Coronary artery (tissue), 2 donors: ENCODE data around the gene ULK1.

Experiments
- DNase-seq: peaks from one replicate; pipeline ENCODE4 v3.0.0-alpha.2; 2017; ENCODE audit warnings: low spot score
- H3K27ac ChIP-seq, 2 donors: fragments of 200-600 bp; sonication (generic); one replicate each; pipeline ENCODE4 v1.5.1; 2016 to 2019
- H3K4me3 ChIP-seq: fragments of 200-600 bp; sonication (generic); 2 replicates; pipeline ENCODE4 v1.5.1; 2016; ENCODE audit warnings: mild to moderate bottlenecking, moderate library complexity
- CTCF ChIP-seq: fragments of 200-600 bp; sonication (generic); IDR thresholded peaks from one replicate; pipeline ENCODE4 v1.5.1; 2019; ENCODE audit warnings: antibody characterized with exemption

The ULK1 gene

GRCh38 chr12:131862600-131862993 lies 31.8 kb upstream of the ULK1 start:
- H3K4me3 ChIP-seq: no peak overlapping the region
- DNase-seq: no peak
- TF ChIP-seq CTCF: no peak
- no peak overlapping the region for H3K27ac ChIP-seq

- DNase-seq: no peak
- H3K27ac ChIP-seq: no peak overlapping the region
These were observed 31.3 kb upstream of the ULK1 start for GRCh38 chr12:131862994-131863710.

GRCh38 chr12:131863711-131864396 lies 30.6 kb upstream of the ULK1 start:
- no peak overlapping the region for H3K27ac ChIP-seq
- no peak for TF ChIP-seq CTCF
- DNase-seq: no peak
- no peak overlapping the region for H3K4me3 ChIP-seq

More at GRCh38 chr12:131862994-131863710, 31.3 kb upstream of the ULK1 start:
- no peak for TF ChIP-seq CTCF
- H3K4me3 ChIP-seq: no peak overlapping the region

- no peak overlapping the region for H3K27ac ChIP-seq
- DNase-seq: no peak
- TF ChIP-seq CTCF: no peak
- no peak overlapping the region for H3K4me3 ChIP-seq
These were observed 30.0 kb upstream of the ULK1 start for GRCh38 chr12:131864469-131864868.

GRCh38 chr12:131865180-131865875 lies 29.1 kb upstream of the ULK1 start:
- TF ChIP-seq CTCF: no peak
- Histone ChIP-seq H3K27ac (no peak overlapping the region), H3K4me3 (no peak overlapping the region)
- no peak for DNase-seq

- H3K4me3 ChIP-seq: no peak overlapping the region
- DNase-seq: no peak
- H3K27ac ChIP-seq: no peak overlapping the region
- TF ChIP-seq CTCF: no peak
These were observed 27.0 kb upstream of the ULK1 start for GRCh38 chr12:131867471-131867870.
